ENCODE results near the gene ZNF749. TPM values are rescaled to one million over a fixed set of nuclear protein-coding genes. Genes with fewer than 3 reads are reported as not detected.

Gene ZNF749
- total and polyA plus RNA-seq, 2 of the 4 experiments (the other 2 are of a cell fraction) = 7.9 to 9.9 TPM

- no peak within 1 kb of the TSS for H2BK120ac ChIP-seq (ENCODE audit: low read depth, low read length)
- H2AK9ac ChIP-seq (replicated peaks; ENCODE audit: low read depth, low read length, poor library complexity) = peak within 1 kb of the TSS; percentile 73
- no peak within 1 kb of the TSS for H3K18ac ChIP-seq (ENCODE audit: low read depth, low read length)
- H3K56ac ChIP-seq (ENCODE audit: extremely low read depth, insufficient read depth, low read length) = peak within 1 kb of the TSS; percentile 55
- ChIA-PET CTCF (interaction anchor here (1.4 kb wide), 1 partner anchor 17 kb away, joined by 3 read pairs; no protein-coding TSS in a partner anchor), POLR2A (ENCODE audit: unreplicated experiment) (no interaction called here)
- intact Hi-C loops (cut with micrococcal nuclease) = no loop called here
- peak within 1 kb of the TSS; percentile 74 for H3K9ac ChIP-seq (ENCODE audit: low read depth, low read length)
- no peak within 1 kb of the TSS for H2AK5ac ChIP-seq (ENCODE audit: low read depth, low read length)
- H3K36me3 ChIP-seq (ENCODE audit: control insufficient read depth, insufficient read depth, low read length) = peaks cover 13% of the 10 kb centered on the region
- H3K27me3 ChIP-seq (ENCODE audit: control insufficient read depth, insufficient read depth, low read length) = no peaks in the 10 kb centered on the region
- 1% methylated on average over 26 of the region's 55 CpGs; no CpG with 5 or more reads in 1 of the 2 experiments for WGBS, 2 experiments (ENCODE audit: extremely low coverage in 2 of 2, insufficient read length in 1 of 2)
- peak within 1 kb of the TSS; percentile 65 for H3K4me3 ChIP-seq (ENCODE audit: insufficient read depth, low read depth, low read length)
- in situ Hi-C loops (cut with MboI; ENCODE audit: low sequenced_read_pairs) = no loop called here
- ATAC-seq (ENCODE audit: low read depth) (peak; percentile 100), DNase-seq (peak; percentile 94)
- no TSS peak for BruUV-seq (replicated peaks)
- peaks cover 2% of the 10 kb centered on the region; the same call in 1 of the 2 replicates for H3K9me1 ChIP-seq (ENCODE audit: insufficient read depth, low read length)
- peak within 1 kb of the TSS; percentile 54 for H3K23ac ChIP-seq (ENCODE audit: low read depth, low read length)
- H3K4me1 ChIP-seq (ENCODE audit: control insufficient read depth, insufficient read depth, low read length) = peaks cover 3% of the 10 kb centered on the region; the same call in 1 of the 2 replicates
- no peaks in the 10 kb centered on the region for H4K20me1 ChIP-seq (ENCODE audit: insufficient read depth, low read length)
- TF ChIP-seq MXI1 (IDR thresholded peaks at IDR 0.05; ENCODE audit: borderline replicate concordance, low read depth, low read length) (peak; percentile 80), BHLHE40 (IDR thresholded peaks at IDR 0.05; ENCODE audit: low read depth, low read length) (peak; percentile 73), SMC3 (IDR thresholded peaks at IDR 0.05; ENCODE audit: low read depth, low read length) (no peak)
- TF ChIP-seq, protein P1, sequence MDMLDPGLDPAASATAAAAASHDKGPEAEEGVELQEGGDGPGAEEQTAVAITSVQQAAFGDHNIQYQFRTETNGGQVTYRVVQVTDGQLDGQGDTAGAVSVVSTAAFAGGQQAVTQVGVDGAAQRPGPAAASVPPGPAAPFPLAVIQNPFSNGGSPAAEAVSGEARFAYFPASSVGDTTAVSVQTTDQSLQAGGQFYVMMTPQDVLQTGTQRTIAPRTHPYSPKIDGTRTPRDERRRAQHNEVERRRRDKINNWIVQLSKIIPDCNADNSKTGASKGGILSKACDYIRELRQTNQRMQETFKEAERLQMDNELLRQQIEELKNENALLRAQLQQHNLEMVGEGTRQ (IDR thresholded peaks at IDR 0.05; ENCODE audit: low read depth, low read length) = peak; percentile 63
- H3K14ac ChIP-seq (replicated peaks; ENCODE audit: low read depth, low read length) = peak within 1 kb of the TSS; percentile 48; the same call in 1 of the 2 replicates
- H3K27ac ChIP-seq (ENCODE audit: insufficient read depth, low read length) = peak within 1 kb of the TSS; percentile 53
- H2AFZ ChIP-seq (replicated peaks; ENCODE audit: low read length, poor library complexity) = peak within 1 kb of the TSS; percentile 95
- H2BK5ac ChIP-seq (ENCODE audit: low read depth, low read length, poor library complexity, severe bottlenecking) = no peak within 1 kb of the TSS
- H3K4ac ChIP-seq (ENCODE audit: low read depth, low read length) = peak within 1 kb of the TSS; percentile 52
- no peak within 1 kb of the TSS for H2BK15ac ChIP-seq (ENCODE audit: low read depth, low read length)
- dilution Hi-C loops (cut with HindIII; ENCODE audit: low sequenced_read_pairs, unreplicated experiment) = no loop called here
- peak within 1 kb of the TSS; percentile 34; the same call in 1 of the 2 replicates for H4K91ac ChIP-seq (ENCODE audit: insufficient read depth, low read depth, low read length)
- peak within 1 kb of the TSS; percentile 76 for H4K5ac ChIP-seq (ENCODE audit: low read depth, low read length)
- H2BK20ac ChIP-seq (ENCODE audit: low read depth, low read length) = no peak within 1 kb of the TSS
- H3K9me3 ChIP-seq (ENCODE audit: control insufficient read depth, insufficient read depth, low read length) = no peaks in the 10 kb centered on the region
- peaks cover 16 to 26% of the 10 kb centered on the region in 2 experiments for H3K79me1 ChIP-seq (ENCODE audit: low read depth in 1 of 2, low read length in 2 of 2)
- peak within 1 kb of the TSS; percentile 92 for H3K4me2 ChIP-seq (ENCODE audit: low read depth, low read length)
- peak within 1 kb of the TSS; percentile 80 to 98 for H4K8ac ChIP-seq (ENCODE audit: low read depth in 2 of 2, low read length in 2 of 2)
Measured at GRCh38 chr19:57410877-57411671, 24.1 kb upstream of the ZNF749 start, which contains the start of gene ZNF17. ZNF17 (plus strand) TSS chr19:57411161; CDS start chr19:57413616, 2,455 bp downstream.

Data from IMR-90 (cell line).